ENCODE results near the gene CAPN8.
A peak's percentile ranks its signal among the peaks of the same experiment; 100 is the strongest.
"Not testable (repeated sequence)": the region's sequence is repeated elsewhere in the genome, so short reads cannot be mapped to it uniquely, and the experiment has no call there.

The CAPN8 gene

GRCh38 chr1:223520200-223520599, 145.3 kb downstream of the CAPN8 start:
- DNase-seq = no peak

GRCh38 chr1:223519116-223519515, 146.4 kb downstream of the CAPN8 start:
- no peak for DNase-seq

- DNase-seq = not testable (repeated sequence)
These were observed 146.9 kb downstream of the CAPN8 start for GRCh38 chr1:223518553-223518952.

- no peak for DNase-seq
These were observed 149.6 kb downstream of the CAPN8 start for GRCh38 chr1:223515926-223516325.

- no peak for DNase-seq
These were observed 150.1 kb downstream of the CAPN8 start for GRCh38 chr1:223515421-223515820.

- DNase-seq = no peak
These were observed 150.9 kb downstream of the CAPN8 start for GRCh38 chr1:223514644-223515043.

- no peak for DNase-seq
These were observed 152.2 kb downstream of the CAPN8 start for GRCh38 chr1:223513309-223513708.

- no peak for DNase-seq
These were observed 153.4 kb downstream of the CAPN8 start for GRCh38 chr1:223512057-223512456.

- no peak for DNase-seq
These were observed 156.7 kb downstream of the CAPN8 start for GRCh38 chr1:223508796-223509195.

- peak; percentile 74 for DNase-seq
These were observed 160.8 kb downstream of the CAPN8 start for GRCh38 chr1:223504741-223505140.

GRCh38 chr1:223503348-223503747, 162.2 kb downstream of the CAPN8 start:
- no peak for DNase-seq

GRCh38 chr1:223500560-223501425, 164.7 kb downstream of the CAPN8 start:
- DNase-seq = peak; percentile 54

GRCh38 chr1:223496883-223497282, 168.6 kb downstream of the CAPN8 start:
- DNase-seq = peak; percentile 98

- no peak for DNase-seq
These were observed 170.4 kb downstream of the CAPN8 start for GRCh38 chr1:223494926-223495645.

- DNase-seq = peak; percentile 38
These were observed 173.5 kb downstream of the CAPN8 start for GRCh38 chr1:223492044-223492443.

Measured in NCI-H446 treated with DMSO at 0.1 percent for 48 hours (cell line).